Esophagus squamous epithelium (tissue), 4 donors: ENCODE measurements around the gene TSPO.

Experiments
- CTCF ChIP-seq, 6 experiments: fragments of 450-650 bp in 4 of 6; fragments of 200-600 bp in 2 of 6; sonication (generic) in 2 of 6; IDR thresholded peaks; one replicate each; pipeline ENCODE4 v1.5.1; 2016 to 2019; ENCODE audit warnings: antibody characterized with exemption in 6 of 6, mild to moderate bottlenecking in 4 of 6, moderate library complexity in 4 of 6
- POLR2A ChIP-seq, 4 donors: fragments of 450-650 bp; IDR thresholded peaks; one replicate each; pipeline ENCODE4 v1.6.1; 2017; ENCODE audit warnings: antibody characterized with exemption in 4 of 4, mild to moderate bottlenecking in 4 of 4, moderate library complexity in 3 of 4

GRCh38 chr22:43167001-43167589 is 15.7 kb downstream of the TSPO start:
- TF ChIP-seq CTCF (IDR thresholded peaks at IDR 0.05) (no peak), POLR2A (IDR thresholded peaks at IDR 0.05) (no peak)
